GM12892 (cell line): ENCODE data around the gene SSH3.

Source experiments
- POLR2A ChIP-seq: IDR thresholded peaks from 2 replicates; pipeline ENCODE4 v1.6.1; 2011; ENCODE audit warnings: low read depth, low read length, control low read depth
- POLR2AphosphoS5 ChIP-seq: IDR thresholded peaks from 2 replicates; pipeline ENCODE4 v1.6.1; 2011; ENCODE audit warnings: low read depth, low read length, control low read depth

- TF ChIP-seq POLR2A (no peak), POLR2AphosphoS5 (no peak)
Observed at GRCh38 chr11:67306769-67307544, 3.6 kb downstream of the SSH3 start.
